Stimulated activated CD8-positive, alpha-beta memory T cell treated with anti-CD3 and anti-CD28 coated beads, Interleukin-4, amount 100 ng/mL, for 24 hours (primary cell): ENCODE data around the gene SDHC.

Experiments used
- DNase-seq: peaks from one replicate; pipeline ENCODE4 v3.0.0-alpha.2; 2020; ENCODE audit warnings: low read depth

SDHC gene

GRCh38 chr1:161314201-161314981, at the start of gene SDHC:
Gene SDHC, plus strand, starts transcription at chr1:161314381. Its CDS starts 25 bp downstream, at chr1:161314406.
- DNase-seq = peak; percentile 82

GRCh38 chr1:161265305-161265704, 48.9 kb upstream of the SDHC start:
- DNase-seq = no peak

- DNase-seq = no peak
These were observed 48.0 kb upstream of the SDHC start for GRCh38 chr1:161266202-161266601.

GRCh38 chr1:161266836-161267235, 47.3 kb upstream of the SDHC start:
- no peak for DNase-seq

- no peak for DNase-seq
These were observed 46.9 kb upstream of the SDHC start for GRCh38 chr1:161267321-161267720.

- no peak for DNase-seq
These were observed 40.8 kb upstream of the SDHC start for GRCh38 chr1:161273402-161273801.

- DNase-seq = no peak
These were observed 39.3 kb upstream of the SDHC start for GRCh38 chr1:161274874-161275273.

- DNase-seq = no peak
These were observed 31.2 kb upstream of the SDHC start for GRCh38 chr1:161282991-161283390.

GRCh38 chr1:161285113-161285512, 29.1 kb upstream of the SDHC start:
- no peak for DNase-seq

- DNase-seq = no peak
These were observed 28.7 kb upstream of the SDHC start for GRCh38 chr1:161285521-161285920.

- no peak for DNase-seq
These were observed 26.6 kb upstream of the SDHC start for GRCh38 chr1:161287482-161288054.

- no peak for DNase-seq
These were observed 23.4 kb upstream of the SDHC start for GRCh38 chr1:161290779-161291178.

- DNase-seq = no peak
These were observed 16.8 kb upstream of the SDHC start for GRCh38 chr1:161297415-161297814.

GRCh38 chr1:161298116-161298515, 16.1 kb upstream of the SDHC start:
- no peak for DNase-seq

- no peak for DNase-seq
These were observed 14.8 kb upstream of the SDHC start for GRCh38 chr1:161299347-161299746.

GRCh38 chr1:161300478-161300877, 13.7 kb upstream of the SDHC start:
- DNase-seq = no peak

- no peak for DNase-seq
These were observed 9.0 kb upstream of the SDHC start for GRCh38 chr1:161304927-161305866.

GRCh38 chr1:161305867-161306519, 8.2 kb upstream of the SDHC start:
- peak; percentile 73 for DNase-seq

GRCh38 chr1:161307230-161307768, 6.9 kb upstream of the SDHC start:
- no peak for DNase-seq

- no peak for DNase-seq
These were observed 6.1 kb upstream of the SDHC start for GRCh38 chr1:161307892-161308638.

GRCh38 chr1:161309868-161310267, 4.3 kb upstream of the SDHC start, which contains the start of gene MPZ:
Gene MPZ, minus strand, starts transcription at chr1:161309968. Its CDS starts 63 bp downstream, at chr1:161309905.
- DNase-seq = no peak
